ENCODE results near the gene PSMD1.

PSMD1 gene

DNA sequence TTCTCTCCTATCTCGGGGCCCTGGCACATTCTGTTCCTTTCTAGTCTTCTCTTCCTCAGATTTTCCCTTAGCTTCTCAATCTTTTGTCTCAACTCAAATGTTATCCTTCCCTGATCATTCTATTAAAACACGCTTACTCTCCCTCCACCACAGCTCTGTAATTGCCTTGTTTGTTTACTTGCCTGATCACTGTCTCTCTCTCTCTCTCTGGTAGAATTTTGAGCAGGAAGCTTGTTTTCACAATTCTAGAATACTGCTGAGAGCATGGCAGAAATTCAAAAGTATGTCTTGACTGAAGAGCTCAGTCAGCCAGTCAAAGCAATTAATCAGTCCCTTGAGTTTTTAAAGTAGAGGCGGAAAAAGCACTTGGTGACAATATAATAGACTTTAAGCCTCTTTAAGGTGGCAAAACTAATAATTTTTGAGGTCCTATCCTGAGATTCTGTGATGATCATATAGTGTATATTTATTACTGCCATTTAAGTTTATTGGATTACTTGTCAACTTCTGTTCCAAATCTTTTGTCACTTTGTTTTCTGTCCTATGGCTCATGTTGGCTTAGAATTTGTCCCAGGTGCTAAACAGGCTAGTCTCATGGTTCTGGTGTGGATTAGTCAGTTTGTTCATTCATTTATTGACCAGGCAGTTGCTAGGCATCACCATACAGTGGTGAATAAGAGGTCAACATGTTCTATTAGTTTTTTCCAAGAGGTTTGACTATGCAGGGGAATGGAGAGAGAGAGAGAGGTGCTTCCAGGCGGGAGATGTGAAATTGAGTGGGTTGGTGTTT is 2.3 kb downstream of the PSMD1 start:
- Histone ChIP-seq H3K79me2 (ENCODE audit: control insufficient read depth, low read length) (peaks cover 63% of the 10 kb centered on the region), H4K20me1 (ENCODE audit: control insufficient read depth, insufficient read depth, low read depth, low read length) (peaks cover 17% of the 10 kb centered on the region; the same call in 1 of the 2 replicates), H3K4me1 (ENCODE audit: control insufficient read depth, low read length) (peaks cover 28% of the 10 kb centered on the region), H3K36me3 (ENCODE audit: control insufficient read depth, low read length) (peaks cover 50% of the 10 kb centered on the region), H3K4me2 (ENCODE audit: low read length) (peak overlapping the region; percentile 82), H3F3A (ENCODE audit: control insufficient read depth, insufficient read depth) (no peaks in the 10 kb centered on the region), H3K9me2 (replicated peaks; ENCODE audit: control insufficient read depth, low read length) (no peaks in the 10 kb centered on the region), H3K4me3 (ENCODE audit: low read length) (0 out of 2 replicates have a peak overlapping the region, but pooled peaks have one; percentile 8), H3K27me3 (ENCODE audit: control insufficient read depth, low read length) (no peaks in the 10 kb centered on the region), H3K9me3 (ENCODE audit: control insufficient read depth, insufficient read depth, low read length) (no peaks in the 10 kb centered on the region), H3K27ac (ENCODE audit: low read depth, low read length) (no peak overlapping the region)
- TF ChIP-seq, protein P1, sequence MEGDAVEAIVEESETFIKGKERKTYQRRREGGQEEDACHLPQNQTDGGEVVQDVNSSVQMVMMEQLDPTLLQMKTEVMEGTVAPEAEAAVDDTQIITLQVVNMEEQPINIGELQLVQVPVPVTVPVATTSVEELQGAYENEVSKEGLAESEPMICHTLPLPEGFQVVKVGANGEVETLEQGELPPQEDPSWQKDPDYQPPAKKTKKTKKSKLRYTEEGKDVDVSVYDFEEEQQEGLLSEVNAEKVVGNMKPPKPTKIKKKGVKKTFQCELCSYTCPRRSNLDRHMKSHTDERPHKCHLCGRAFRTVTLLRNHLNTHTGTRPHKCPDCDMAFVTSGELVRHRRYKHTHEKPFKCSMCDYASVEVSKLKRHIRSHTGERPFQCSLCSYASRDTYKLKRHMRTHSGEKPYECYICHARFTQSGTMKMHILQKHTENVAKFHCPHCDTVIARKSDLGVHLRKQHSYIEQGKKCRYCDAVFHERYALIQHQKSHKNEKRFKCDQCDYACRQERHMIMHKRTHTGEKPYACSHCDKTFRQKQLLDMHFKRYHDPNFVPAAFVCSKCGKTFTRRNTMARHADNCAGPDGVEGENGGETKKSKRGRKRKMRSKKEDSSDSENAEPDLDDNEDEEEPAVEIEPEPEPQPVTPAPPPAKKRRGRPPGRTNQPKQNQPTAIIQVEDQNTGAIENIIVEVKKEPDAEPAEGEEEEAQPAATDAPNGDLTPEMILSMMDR (IDR thresholded peaks at IDR 0.05; ENCODE audit: low read depth, low read length, poor library complexity, severe bottlenecking): no peak
- TF ChIP-seq EZH2phosphoT487 (IDR thresholded peaks at IDR 0.05; ENCODE audit: borderline replicate concordance, low read length): no peak

DNA sequence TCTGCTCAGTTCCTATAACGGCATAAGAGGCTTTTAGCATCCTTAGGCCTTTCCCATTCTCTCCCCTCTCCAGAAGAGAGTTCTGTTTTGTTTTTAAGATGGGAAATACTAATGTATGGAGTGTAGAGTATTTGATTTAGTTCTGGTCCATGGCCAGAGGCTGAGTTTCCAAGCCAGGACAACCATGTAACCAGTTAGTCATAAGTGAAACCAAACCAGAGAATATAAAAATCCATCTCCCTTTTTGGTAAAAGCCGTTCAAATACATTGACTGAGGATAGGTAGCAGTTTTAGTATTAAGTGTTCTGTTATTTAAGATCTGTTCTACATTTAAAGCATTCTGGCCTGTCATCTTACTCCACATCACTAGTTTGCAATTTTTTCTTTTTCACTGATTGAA is 3.1 kb downstream of the PSMD1 start:
- Histone ChIP-seq H3K79me2 (ENCODE audit: control insufficient read depth, low read length) (peaks cover 65% of the 10 kb centered on the region), H3K9me3 (ENCODE audit: control insufficient read depth, insufficient read depth, low read length) (no peaks in the 10 kb centered on the region), H4K20me1 (ENCODE audit: control insufficient read depth, insufficient read depth, low read depth, low read length) (peaks cover 17% of the 10 kb centered on the region; the same call in 1 of the 2 replicates), H3K27me3 (ENCODE audit: control insufficient read depth, low read length) (no peaks in the 10 kb centered on the region), H3K4me3 (ENCODE audit: low read length) (no peak overlapping the region), H3K4me1 (ENCODE audit: control insufficient read depth, low read length) (peaks cover 28% of the 10 kb centered on the region), H3K36me3 (ENCODE audit: control insufficient read depth, low read length) (peaks cover 58% of the 10 kb centered on the region), H3F3A (ENCODE audit: control insufficient read depth, insufficient read depth) (no peaks in the 10 kb centered on the region), H3K9me2 (replicated peaks; ENCODE audit: control insufficient read depth, low read length) (no peaks in the 10 kb centered on the region), H3K27ac (ENCODE audit: low read depth, low read length) (no peak overlapping the region), H3K4me2 (ENCODE audit: low read length) (no peak overlapping the region)
- no peak for TF ChIP-seq EZH2phosphoT487 (IDR thresholded peaks at IDR 0.05; ENCODE audit: borderline replicate concordance, low read length)
- TF ChIP-seq, protein P1 (IDR thresholded peaks at IDR 0.05; ENCODE audit: low read depth, low read length, poor library complexity, severe bottlenecking): no peak

DNA sequence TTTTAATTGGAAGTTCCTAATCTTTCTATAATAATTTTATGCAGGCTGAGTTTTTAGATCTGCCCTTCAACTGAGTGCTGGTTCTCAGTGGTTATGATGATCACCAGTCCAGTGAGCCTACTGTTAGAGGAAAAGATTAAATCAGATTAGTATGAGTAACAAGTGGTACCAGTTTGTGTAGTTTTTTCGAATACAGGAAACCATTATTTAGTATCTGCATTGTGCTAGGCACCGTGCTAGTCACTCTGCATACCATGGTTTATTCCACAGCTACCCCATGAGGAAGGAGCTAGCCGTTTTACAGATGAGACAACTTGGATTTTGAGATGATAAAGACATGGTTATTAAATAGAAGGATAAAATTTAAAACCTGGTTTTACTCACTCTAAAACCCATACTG is 6.1 kb downstream of the PSMD1 start:
- no peak for TF ChIP-seq EZH2phosphoT487 (IDR thresholded peaks at IDR 0.05; ENCODE audit: borderline replicate concordance, low read length)
- TF ChIP-seq, protein P1 (IDR thresholded peaks at IDR 0.05; ENCODE audit: low read depth, low read length, poor library complexity, severe bottlenecking): no peak
- no peak overlapping the region for H3K4me3 ChIP-seq (ENCODE audit: low read length)
- H3K79me2 ChIP-seq (ENCODE audit: control insufficient read depth, low read length): peaks cover 54% of the 10 kb centered on the region
- no peak overlapping the region for H3K4me2 ChIP-seq (ENCODE audit: low read length)
- peaks cover 20% of the 10 kb centered on the region for H3K4me1 ChIP-seq (ENCODE audit: control insufficient read depth, low read length)
- H3K27me3 ChIP-seq (ENCODE audit: control insufficient read depth, low read length): no peaks in the 10 kb centered on the region
- H3K9me2 ChIP-seq (replicated peaks; ENCODE audit: control insufficient read depth, low read length): no peaks in the 10 kb centered on the region
- peaks cover 14% of the 10 kb centered on the region; the same call in 1 of the 2 replicates for H4K20me1 ChIP-seq (ENCODE audit: control insufficient read depth, insufficient read depth, low read depth, low read length)
- H3F3A ChIP-seq (ENCODE audit: control insufficient read depth, insufficient read depth): no peaks in the 10 kb centered on the region
- H3K27ac ChIP-seq (ENCODE audit: low read depth, low read length): no peak overlapping the region
- H3K36me3 ChIP-seq (ENCODE audit: control insufficient read depth, low read length): peaks cover 81% of the 10 kb centered on the region
- H3K9me3 ChIP-seq (ENCODE audit: control insufficient read depth, insufficient read depth, low read length): no peaks in the 10 kb centered on the region
